Measurements from ENCODE around the gene BFSP1. TPM values are rescaled to one million over a fixed set of nuclear protein-coding genes. Genes with fewer than 3 reads are reported as not detected.

Gene BFSP1
- total RNA-seq, 1 donor from 2014 or later, result 4.2 TPM

- TF ChIP-seq, protein P1, sequence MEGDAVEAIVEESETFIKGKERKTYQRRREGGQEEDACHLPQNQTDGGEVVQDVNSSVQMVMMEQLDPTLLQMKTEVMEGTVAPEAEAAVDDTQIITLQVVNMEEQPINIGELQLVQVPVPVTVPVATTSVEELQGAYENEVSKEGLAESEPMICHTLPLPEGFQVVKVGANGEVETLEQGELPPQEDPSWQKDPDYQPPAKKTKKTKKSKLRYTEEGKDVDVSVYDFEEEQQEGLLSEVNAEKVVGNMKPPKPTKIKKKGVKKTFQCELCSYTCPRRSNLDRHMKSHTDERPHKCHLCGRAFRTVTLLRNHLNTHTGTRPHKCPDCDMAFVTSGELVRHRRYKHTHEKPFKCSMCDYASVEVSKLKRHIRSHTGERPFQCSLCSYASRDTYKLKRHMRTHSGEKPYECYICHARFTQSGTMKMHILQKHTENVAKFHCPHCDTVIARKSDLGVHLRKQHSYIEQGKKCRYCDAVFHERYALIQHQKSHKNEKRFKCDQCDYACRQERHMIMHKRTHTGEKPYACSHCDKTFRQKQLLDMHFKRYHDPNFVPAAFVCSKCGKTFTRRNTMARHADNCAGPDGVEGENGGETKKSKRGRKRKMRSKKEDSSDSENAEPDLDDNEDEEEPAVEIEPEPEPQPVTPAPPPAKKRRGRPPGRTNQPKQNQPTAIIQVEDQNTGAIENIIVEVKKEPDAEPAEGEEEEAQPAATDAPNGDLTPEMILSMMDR (IDR thresholded peaks at IDR 0.05; ENCODE audit: insufficient read depth, low read depth, low read length), result no peak
- no peak for TF ChIP-seq EZH2 (IDR thresholded peaks at IDR 0.05; ENCODE audit: insufficient read depth, low read length)
- Mint-ChIP-seq H3K27me3 (ENCODE audit: low read depth, unreplicated experiment) (peaks cover 24% of the 10 kb centered on the region), H3K9me3 (ENCODE audit: unreplicated experiment) (no peaks in the 10 kb centered on the region), H3K36me3 (ENCODE audit: low read depth, unreplicated experiment) (no peaks in the 10 kb centered on the region), H3K4me1 (ENCODE audit: low read depth, unreplicated experiment) (peaks cover 12% of the 10 kb centered on the region), H3K27ac (ENCODE audit: unreplicated experiment) (no peak overlapping the region), H3K4me3 (ENCODE audit: unreplicated experiment) (no peak overlapping the region)
- no peak overlapping the region for H3K27ac ChIP-seq (ENCODE audit: low read depth, low read length)
- no peak overlapping the region for H3K9ac ChIP-seq (ENCODE audit: low read length)
- no peaks in the 10 kb centered on the region for H3K27me3 ChIP-seq (ENCODE audit: insufficient read depth, low read length)
- H3K79me2 ChIP-seq (ENCODE audit: insufficient read depth, low read length), result no peaks in the 10 kb centered on the region
- H4K20me1 ChIP-seq (ENCODE audit: insufficient read depth, low read length), result no peaks in the 10 kb centered on the region
- no peaks in the 10 kb centered on the region for H3K36me3 ChIP-seq (ENCODE audit: insufficient read depth, low read length)
- no peak overlapping the region for H3K4me2 ChIP-seq (ENCODE audit: low read length)
- no peak for FAIRE-seq
- no peaks in the 10 kb centered on the region for H3K9me3 ChIP-seq (ENCODE audit: insufficient read depth, low read depth, low read length)
- no peak overlapping the region for H2AFZ ChIP-seq (ENCODE audit: low read depth, low read length)
- H3K4me3 ChIP-seq (ENCODE audit: insufficient read depth, low read depth, low read length), result no peak overlapping the region
- peaks cover 7% of the 10 kb centered on the region for H3K4me1 ChIP-seq (ENCODE audit: insufficient read depth, low read length)
- no peak for DNase-seq (ENCODE audit: low read depth)
Measured at GRCh38 chr20:17494201-17494600, 37.0 kb downstream of the BFSP1 start.

- no peak overlapping the region for H3K4me2 ChIP-seq (ENCODE audit: low read length)
- H3K27ac Mint-ChIP-seq (ENCODE audit: unreplicated experiment), result no peak overlapping the region
- H3K27me3 Mint-ChIP-seq (ENCODE audit: low read depth, unreplicated experiment), result peaks cover 24% of the 10 kb centered on the region
- no peak for FAIRE-seq
- no peaks in the 10 kb centered on the region for H3K36me3 ChIP-seq (ENCODE audit: insufficient read depth, low read length)
- peaks cover 3% of the 10 kb centered on the region for H3K4me1 Mint-ChIP-seq (ENCODE audit: low read depth, unreplicated experiment)
- no peak overlapping the region for H3K4me3 ChIP-seq (ENCODE audit: insufficient read depth, low read depth, low read length)
- no peaks in the 10 kb centered on the region for H3K36me3 Mint-ChIP-seq (ENCODE audit: low read depth, unreplicated experiment)
- TF ChIP-seq EZH2 (IDR thresholded peaks at IDR 0.05; ENCODE audit: insufficient read depth, low read length), result no peak
- TF ChIP-seq, protein P1 (IDR thresholded peaks at IDR 0.05; ENCODE audit: insufficient read depth, low read depth, low read length), result no peak
- H2AFZ ChIP-seq (ENCODE audit: low read depth, low read length), result no peak overlapping the region
- no peak for DNase-seq (ENCODE audit: low read depth)
- H4K20me1 ChIP-seq (ENCODE audit: insufficient read depth, low read length), result no peaks in the 10 kb centered on the region
- no peak overlapping the region for H3K27ac ChIP-seq (ENCODE audit: low read depth, low read length)
- H3K9me3 Mint-ChIP-seq (ENCODE audit: unreplicated experiment), result no peaks in the 10 kb centered on the region
- peaks cover 3% of the 10 kb centered on the region for H3K4me1 ChIP-seq (ENCODE audit: insufficient read depth, low read length)
- no peaks in the 10 kb centered on the region for H3K9me3 ChIP-seq (ENCODE audit: insufficient read depth, low read depth, low read length)
- no peak overlapping the region for H3K9ac ChIP-seq (ENCODE audit: low read length)
- H3K4me3 Mint-ChIP-seq (ENCODE audit: unreplicated experiment), result no peak overlapping the region
- H3K27me3 ChIP-seq (ENCODE audit: insufficient read depth, low read length), result peaks cover 1% of the 10 kb centered on the region
- no peaks in the 10 kb centered on the region for H3K79me2 ChIP-seq (ENCODE audit: insufficient read depth, low read length)
Measured at GRCh38 chr20:17493173-17493572, 38.0 kb downstream of the BFSP1 start.

GRCh38 chr20:17491488-17491887 lies 39.7 kb downstream of the BFSP1 start:
- H3K4me3 Mint-ChIP-seq (ENCODE audit: unreplicated experiment), result no peak overlapping the region
- H3K9me3 Mint-ChIP-seq (ENCODE audit: unreplicated experiment), result no peaks in the 10 kb centered on the region
- Histone ChIP-seq H3K4me1 (ENCODE audit: insufficient read depth, low read length) (no peaks in the 10 kb centered on the region), H3K27ac (ENCODE audit: low read depth, low read length) (no peak overlapping the region), H3K79me2 (ENCODE audit: insufficient read depth, low read length) (no peaks in the 10 kb centered on the region), H3K4me2 (ENCODE audit: low read length) (no peak overlapping the region), H3K27me3 (ENCODE audit: insufficient read depth, low read length) (peaks cover 3% of the 10 kb centered on the region), H3K9ac (ENCODE audit: low read length) (no peak overlapping the region), H3K36me3 (ENCODE audit: insufficient read depth, low read length) (no peaks in the 10 kb centered on the region), H4K20me1 (ENCODE audit: insufficient read depth, low read length) (no peaks in the 10 kb centered on the region), H3K9me3 (ENCODE audit: insufficient read depth, low read depth, low read length) (no peaks in the 10 kb centered on the region), H2AFZ (ENCODE audit: low read depth, low read length) (no peak overlapping the region), H3K4me3 (ENCODE audit: insufficient read depth, low read depth, low read length) (no peak overlapping the region)
- H3K36me3 Mint-ChIP-seq (ENCODE audit: low read depth, unreplicated experiment), result no peaks in the 10 kb centered on the region
- H3K27me3 Mint-ChIP-seq (ENCODE audit: low read depth, unreplicated experiment), result peaks cover 30% of the 10 kb centered on the region
- DNase-seq (ENCODE audit: low read depth) (no peak), FAIRE-seq (no peak)
- TF ChIP-seq, protein P1 (IDR thresholded peaks at IDR 0.05; ENCODE audit: insufficient read depth, low read depth, low read length), result no peak
- no peak for TF ChIP-seq EZH2 (IDR thresholded peaks at IDR 0.05; ENCODE audit: insufficient read depth, low read length)
- H3K4me1 Mint-ChIP-seq (ENCODE audit: low read depth, unreplicated experiment), result no peaks in the 10 kb centered on the region
- H3K27ac Mint-ChIP-seq (ENCODE audit: unreplicated experiment), result no peak overlapping the region

Measured in astrocyte (in vitro differentiated cells and primary cell).